CD14-positive monocyte (primary cell): Measurements from ENCODE around the gene SMIM3. TPM values are rescaled to one million over a fixed set of nuclear protein-coding genes. Genes with fewer than 3 reads are reported as not detected.

Experiments used
- DNase-seq, 3 donors: peaks; one replicate each; pipeline ENCODE4 v3.0.0-alpha.2; 2011 to 2022
- H2AFZ ChIP-seq: 2 replicates; pipeline ENCODE4 v1.6.0; 2012; ENCODE audit warnings: mild to moderate bottlenecking, low read depth, low read length, inconsistent platforms; ENCODE audit not compliant: insufficient read depth, poor library complexity, severe bottlenecking
- H3K27ac ChIP-seq, 2 donors: 1 replicate in 1 of 2; 2 replicates in 1 of 2; pipeline ENCODE4 v1.5.1; 2012 to 2013; ENCODE audit warnings: low read length in 2 of 2, control low read depth in 1 of 2, inconsistent platforms in 1 of 2, low read depth in 1 of 2, mild to moderate bottlenecking in 1 of 2
- H3K27me3 ChIP-seq, 2 donors: one replicate each; pipeline versions ENCODE4 v1.6.0 to v1.6.1; 2011 to 2013; ENCODE audit warnings: low read length in 2 of 2; ENCODE audit not compliant: control insufficient read depth in 2 of 2, insufficient read depth in 2 of 2
- H3K36me3 ChIP-seq, 2 donors: replicated peaks in 1 of 2; 1 replicate in 1 of 2; 2 replicates in 1 of 2; pipeline versions ENCODE4 v1.5.1 to v1.6.1; 2012 to 2013; ENCODE audit warnings: low read length in 2 of 2, control low read depth in 1 of 2, inconsistent platforms in 1 of 2, mild to moderate bottlenecking in 1 of 2; ENCODE audit not compliant: insufficient read depth in 2 of 2, control insufficient read depth in 1 of 2
- H3K4me1 ChIP-seq, 2 donors: 1 replicate in 1 of 2; 2 replicates in 1 of 2; pipeline versions ENCODE4 v1.5.1 to v1.6.1; 2012 to 2013; ENCODE audit warnings: low read length in 2 of 2, control low read depth in 1 of 2, inconsistent platforms in 1 of 2, mild to moderate bottlenecking in 1 of 2, moderate library complexity in 1 of 2; ENCODE audit not compliant: insufficient read depth in 2 of 2, control insufficient read depth in 1 of 2
- H3K4me2 ChIP-seq: replicated peaks from 2 replicates; pipeline ENCODE3; 2012; ENCODE audit warnings: low read length, moderate library complexity, mild to moderate bottlenecking; ENCODE audit not compliant: poor library complexity, severe bottlenecking; ENCODE audit errors: extremely low read depth
- H3K4me3 ChIP-seq, 3 experiments: fragments of 200-600 bp in 1 of 3; sonication (generic) in 1 of 3; replicated peaks in 1 of 3; 1 replicate in 2 of 3; 2 replicates in 1 of 3; pipeline ENCODE4 v1.5.1; 2011 to 2013; ENCODE audit warnings: low read length in 3 of 3, mild to moderate bottlenecking in 3 of 3, control low read depth in 2 of 3, low read depth in 2 of 3, inconsistent platforms in 1 of 3, moderate library complexity in 1 of 3
- H3K79me2 ChIP-seq: 2 replicates; pipeline ENCODE4 v1.6.0; 2012; ENCODE audit warnings: mild to moderate bottlenecking, control low read depth, inconsistent platforms, low read length, moderate library complexity; ENCODE audit not compliant: insufficient read depth
- H3K9ac ChIP-seq: 2 replicates; pipeline ENCODE4 v1.6.0; 2017; ENCODE audit warnings: low read length, mild to moderate bottlenecking; ENCODE audit not compliant: insufficient read depth, poor library complexity, severe bottlenecking
- H3K9me3 ChIP-seq, 2 donors: replicated peaks in 1 of 2; 1 replicate in 1 of 2; 2 replicates in 1 of 2; pipeline versions ENCODE4 v1.5.1 to v1.6.1; 2012 to 2013; ENCODE audit warnings: low read length in 2 of 2, control low read depth in 1 of 2; ENCODE audit not compliant: control insufficient read depth in 1 of 2, insufficient read depth in 1 of 2
- H4K20me1 ChIP-seq: 2 replicates; pipeline ENCODE4 v1.6.0; 2012; ENCODE audit warnings: mild to moderate bottlenecking, low read length, control low read depth, moderate library complexity; ENCODE audit not compliant: insufficient read depth
- H3K27ac Mint-ChIP-seq, 7 donors: one replicate each; pipeline ENCODE4 v1.8.0; 2020; ENCODE audit warnings: mild to moderate bottlenecking in 7 of 7, mixed read lengths in 7 of 7, moderate library complexity in 6 of 7, inconsistent platforms in 2 of 7
- H3K27me3 Mint-ChIP-seq, 3 donors: one replicate each; pipeline ENCODE4 v1.8.0; 2021 to 2022; ENCODE audit warnings: low read depth in 3 of 3, mild to moderate bottlenecking in 3 of 3, mixed read lengths in 3 of 3, moderate library complexity in 3 of 3, inconsistent platforms in 1 of 3
- H3K36me3 Mint-ChIP-seq, 2 donors: one replicate each; pipeline ENCODE4 v1.8.0; 2020; ENCODE audit warnings: mixed read lengths in 2 of 2, inconsistent platforms in 1 of 2, mild to moderate bottlenecking in 1 of 2
- H3K4me1 Mint-ChIP-seq: one replicate; pipeline ENCODE4 v1.8.0; 2020; ENCODE audit warnings: mild to moderate bottlenecking, mixed read lengths
- H3K4me3 Mint-ChIP-seq, 2 donors: one replicate each; pipeline ENCODE4 v1.8.0; 2020; ENCODE audit warnings: mild to moderate bottlenecking in 2 of 2, mixed read lengths in 2 of 2, moderate library complexity in 1 of 2
- H3K9me3 Mint-ChIP-seq, 7 donors: one replicate each; pipeline ENCODE4 v1.8.0; 2020 to 2022; ENCODE audit warnings: mixed read lengths in 7 of 7, mild to moderate bottlenecking in 6 of 7, moderate library complexity in 6 of 7, inconsistent platforms in 2 of 7
- WGBS: methylation state at CpG from one replicate; pipeline ENCODE4 v1.1.5; 2013; ENCODE audit warnings: missing lambda C conversion rate; ENCODE audit not compliant: insufficient coverage; 5-methylcytosine and 5-hydroxymethylcytosine counted together
- intact Hi-C, 2 donors: fragments of 100-400 bp; cut with micrococcal nuclease; formaldehyde crosslinking; loops; one replicate each; pipeline versions ENCODE4 v1.15.0 to v1.15.1; 2023
- polyA plus RNA-seq, 3 donors: library from polyadenylated mRNA; depleted of rRNA in 1 of 3; unstranded in 2 of 3; stranded (reverse) in 1 of 3; fragments of 300-500 nt in 2 of 3; fragments of >200 nt in 1 of 3; fragmentation: Illumina TruSeq in 2 of 3; gene quantifications; 1 replicate in 2 of 3; 2 replicates in 1 of 3; pipeline ENCODE4 v1.2.3, GENCODE V29; 2012 to 2021
- TF ChIP-seq, protein P1 (sequence below): fragments of 200-600 bp; IDR thresholded peaks from one replicate; pipeline ENCODE4 v1.8.0; 2022; ENCODE audit warnings: antibody characterized with exemption, mild to moderate bottlenecking

SMIM3 gene
- polyA plus RNA-seq, 3 donors = 41.7 to 52.2 (median 45.4) TPM

DNA sequence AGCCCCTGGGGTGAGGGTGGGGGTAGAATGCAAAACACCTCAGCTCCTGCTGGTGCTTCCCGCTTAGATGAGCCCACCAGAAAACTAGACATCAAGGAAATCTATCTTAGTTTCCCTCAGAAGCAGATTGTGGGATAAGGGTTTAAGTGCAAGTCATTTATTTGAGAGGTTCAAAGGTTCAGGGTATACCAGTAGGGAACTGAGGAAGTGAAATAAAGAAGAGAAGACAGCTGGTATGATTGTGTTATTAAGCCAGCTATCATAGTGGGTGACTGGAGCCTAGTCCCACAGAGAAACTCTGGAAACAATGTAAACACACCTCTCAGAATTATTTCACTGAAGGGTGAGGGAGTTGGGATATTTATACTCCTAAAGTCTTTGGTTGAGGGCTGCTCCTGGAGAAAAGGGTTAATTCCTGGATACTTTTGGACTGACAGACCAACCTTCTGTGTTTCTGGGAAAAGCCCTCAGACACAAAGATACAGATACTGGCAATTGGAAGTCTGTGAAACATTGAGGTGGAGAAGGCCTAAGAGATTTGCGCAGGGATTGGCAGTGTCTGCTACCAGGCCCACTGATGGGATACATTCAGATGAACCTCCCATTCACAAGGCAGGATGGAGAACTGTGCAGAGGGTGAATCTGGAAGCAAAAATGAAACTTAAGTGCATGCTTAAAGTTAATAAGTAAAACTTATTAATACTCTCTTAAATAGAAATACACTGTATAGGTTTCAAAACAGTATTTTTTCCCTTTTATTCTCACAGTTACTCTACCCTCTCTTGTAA is 13.4 kb upstream of the SMIM3 start:
- Mint-ChIP-seq H3K27ac (peak overlapping the region; percentile 96 to 99 (median 98)), H3K27me3 (peaks cover 0 to 1% (median 0%) of the 10 kb centered on the region in 3 donors), H3K36me3 (peaks cover 0 to 3% of the 10 kb centered on the region in 2 donors), H3K4me1 (peaks cover 66% of the 10 kb centered on the region), H3K9me3 (no peaks in the 10 kb centered on the region), H3K4me3 (peak overlapping the region in 1 of 2 donors; percentile 63)
- Histone ChIP-seq H3K79me2 (peaks cover 9% of the 10 kb centered on the region), H4K20me1 (no peaks in the 10 kb centered on the region), H2AFZ (no peak overlapping the region), H3K27ac (peak overlapping the region; percentile 86 to 95), H3K4me3 (peak overlapping the region in 1 of 3 experiments; percentile 55), H3K9me3 (no peaks in the 10 kb centered on the region), H3K4me2 (peak overlapping the region; percentile 65), H3K36me3 (no peaks in the 10 kb centered on the region), H3K27me3 (no peaks in the 10 kb centered on the region), H3K9ac (no peak overlapping the region), H3K4me1 (peaks cover 68 to 73% of the 10 kb centered on the region in 2 donors)
- peak in 2 of 3 donors; percentile 61 to 62 for DNase-seq
- intact Hi-C loops = loop anchor here (10.0 kb wide), 2 partner anchors 290 to 700 kb away; no protein-coding TSS in a partner anchor
- 100% methylated on average over 1 of the region's 2 CpGs for WGBS
- TF ChIP-seq, protein P1, sequence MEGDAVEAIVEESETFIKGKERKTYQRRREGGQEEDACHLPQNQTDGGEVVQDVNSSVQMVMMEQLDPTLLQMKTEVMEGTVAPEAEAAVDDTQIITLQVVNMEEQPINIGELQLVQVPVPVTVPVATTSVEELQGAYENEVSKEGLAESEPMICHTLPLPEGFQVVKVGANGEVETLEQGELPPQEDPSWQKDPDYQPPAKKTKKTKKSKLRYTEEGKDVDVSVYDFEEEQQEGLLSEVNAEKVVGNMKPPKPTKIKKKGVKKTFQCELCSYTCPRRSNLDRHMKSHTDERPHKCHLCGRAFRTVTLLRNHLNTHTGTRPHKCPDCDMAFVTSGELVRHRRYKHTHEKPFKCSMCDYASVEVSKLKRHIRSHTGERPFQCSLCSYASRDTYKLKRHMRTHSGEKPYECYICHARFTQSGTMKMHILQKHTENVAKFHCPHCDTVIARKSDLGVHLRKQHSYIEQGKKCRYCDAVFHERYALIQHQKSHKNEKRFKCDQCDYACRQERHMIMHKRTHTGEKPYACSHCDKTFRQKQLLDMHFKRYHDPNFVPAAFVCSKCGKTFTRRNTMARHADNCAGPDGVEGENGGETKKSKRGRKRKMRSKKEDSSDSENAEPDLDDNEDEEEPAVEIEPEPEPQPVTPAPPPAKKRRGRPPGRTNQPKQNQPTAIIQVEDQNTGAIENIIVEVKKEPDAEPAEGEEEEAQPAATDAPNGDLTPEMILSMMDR = no peak

DNA sequence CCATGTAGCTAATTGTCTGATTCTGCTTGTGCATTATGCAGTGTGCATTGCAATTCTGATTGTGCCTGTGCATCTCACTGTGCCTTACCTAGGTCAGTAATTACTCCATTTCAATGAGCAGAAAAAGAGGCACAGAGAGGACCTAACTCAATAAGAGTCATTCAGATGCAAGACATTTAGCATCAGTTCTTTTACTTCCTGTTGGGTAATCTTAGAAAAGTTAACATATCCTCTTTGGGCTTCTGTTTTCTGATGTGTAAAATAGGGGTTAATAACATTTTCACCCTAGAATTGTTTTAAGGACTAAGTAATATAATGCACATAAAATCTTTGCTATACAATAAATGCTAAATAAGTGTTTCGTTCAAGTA is 12.8 kb upstream of the SMIM3 start:
- no peak overlapping the region for H2AFZ ChIP-seq
- no peaks in the 10 kb centered on the region for H3K9me3 Mint-ChIP-seq
- TF ChIP-seq, protein P1 = no peak

More for the DNA sequence above, 12.8 kb upstream of the SMIM3 start:
- Histone ChIP-seq H3K27ac (peak overlapping the region; percentile 86 to 95), H3K4me3 (peak overlapping the region in 1 of 3 experiments; percentile 55), H3K4me2 (peak overlapping the region; percentile 65), H3K27me3 (no peaks in the 10 kb centered on the region), H3K36me3 (no peaks in the 10 kb centered on the region), H4K20me1 (no peaks in the 10 kb centered on the region), H3K9me3 (no peaks in the 10 kb centered on the region), H3K79me2 (peaks cover 8% of the 10 kb centered on the region), H3K4me1 (peaks cover 68 to 72% of the 10 kb centered on the region in 2 donors), H3K9ac (no peak overlapping the region)
- intact Hi-C loops = loop anchor here (10.0 kb wide), 2 partner anchors 291 to 701 kb away; no protein-coding TSS in a partner anchor
- peak overlapping the region; percentile 89 to 99 (median 98) for H3K27ac Mint-ChIP-seq
- no CpG with 5 or more reads among the region's 1 CpG for WGBS
- H3K4me3 Mint-ChIP-seq = peak overlapping the region in 1 of 2 donors; percentile 55
- peaks cover 69% of the 10 kb centered on the region for H3K4me1 Mint-ChIP-seq
- H3K36me3 Mint-ChIP-seq = peaks cover 0 to 3% of the 10 kb centered on the region in 2 donors
- peaks cover 0 to 1% (median 0%) of the 10 kb centered on the region in 3 donors for H3K27me3 Mint-ChIP-seq
- DNase-seq = peak in 2 of 3 donors; percentile 50 to 55
